ENCODE measurements around the gene PCDHGA1. TPM values are rescaled to one million over a fixed set of nuclear protein-coding genes. Genes with fewer than 3 reads are reported as not detected.

The PCDHGA1 gene
- total and polyA plus RNA-seq, 4 donors, result 0.05 to 0.08 (median 0.05) TPM; not detected in 1

DNA sequence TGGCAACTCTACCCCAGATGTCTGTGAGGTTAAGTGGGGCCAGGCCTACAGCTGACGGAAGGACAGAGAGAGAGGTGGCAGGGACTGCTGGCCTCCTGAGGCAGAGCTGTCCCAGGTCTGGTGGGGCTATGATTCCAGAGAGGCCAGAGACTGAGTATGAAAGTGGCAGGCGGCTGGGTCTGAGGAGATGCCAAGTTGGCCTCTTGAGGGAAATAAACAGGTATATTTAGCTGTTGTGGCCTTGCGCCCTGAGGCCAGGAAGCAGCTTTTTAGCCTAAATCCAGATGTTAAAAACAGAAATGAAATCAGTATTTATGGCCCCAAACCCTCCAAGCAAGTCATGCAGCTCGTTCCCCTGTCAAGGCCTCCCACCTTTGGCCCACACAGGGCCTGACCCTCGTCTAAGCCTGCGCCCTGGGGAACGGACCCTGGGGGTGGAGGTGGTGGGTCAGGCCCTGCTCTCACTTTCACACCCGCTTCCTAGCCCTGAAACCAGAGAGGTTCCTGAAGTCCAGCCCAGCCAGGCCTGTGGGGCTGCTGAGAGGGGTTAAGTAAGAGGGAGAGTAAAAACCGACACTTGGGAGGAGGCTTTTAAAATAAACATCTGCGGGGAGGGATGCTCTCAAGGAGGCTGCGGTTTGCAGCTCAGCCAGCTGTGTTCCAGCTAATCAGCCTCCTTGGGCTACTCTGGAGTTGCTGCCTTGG lies 177.2 kb downstream of the PCDHGA1 start:
- Histone ChIP-seq H3K9me3 (ENCODE audit: control insufficient read depth in 4 of 4, low read length in 3 of 4) (no peaks in the 10 kb centered on the region), H3K4me3 (ENCODE audit: low read depth in 1 of 3, low read length in 3 of 3) (no peak overlapping the region), H3K27ac (ENCODE audit: low read depth in 1 of 2, low read length in 2 of 2) (peak overlapping the region; percentile 69), H3K27me3 (ENCODE audit: control insufficient read depth in 4 of 4, insufficient read depth in 4 of 4, low read length in 3 of 4) (no peaks in the 10 kb centered on the region), H3K4me1 (ENCODE audit: control insufficient read depth in 4 of 4, insufficient read depth in 4 of 4, low read length in 3 of 4) (peaks cover 0 to 2% (median under 1%) of the 10 kb centered on the region in 4 donors), H3K9ac (ENCODE audit: low read depth in 1 of 2, low read length in 2 of 2) (no peak overlapping the region), H3K36me3 (ENCODE audit: control insufficient read depth in 4 of 4, insufficient read depth in 3 of 4, low read depth in 1 of 4, low read length in 3 of 4) (peaks cover 0 to 6% (median 0%) of the 10 kb centered on the region in 4 donors)
- WGBS, result 80% methylated on average over 11 of the region's 11 CpGs
- DNase-seq (ENCODE audit: low spot score), result no peak
- TF ChIP-seq FOXA1 (IDR thresholded peaks at IDR 0.05), result no peak
- no peak for TF ChIP-seq RXRA (IDR thresholded peaks at IDR 0.05)
- TF ChIP-seq YY1 (IDR thresholded peaks at IDR 0.05), result no peak
- peak; percentile 72 for TF ChIP-seq NR2F2 (IDR thresholded peaks at IDR 0.05)

DNA sequence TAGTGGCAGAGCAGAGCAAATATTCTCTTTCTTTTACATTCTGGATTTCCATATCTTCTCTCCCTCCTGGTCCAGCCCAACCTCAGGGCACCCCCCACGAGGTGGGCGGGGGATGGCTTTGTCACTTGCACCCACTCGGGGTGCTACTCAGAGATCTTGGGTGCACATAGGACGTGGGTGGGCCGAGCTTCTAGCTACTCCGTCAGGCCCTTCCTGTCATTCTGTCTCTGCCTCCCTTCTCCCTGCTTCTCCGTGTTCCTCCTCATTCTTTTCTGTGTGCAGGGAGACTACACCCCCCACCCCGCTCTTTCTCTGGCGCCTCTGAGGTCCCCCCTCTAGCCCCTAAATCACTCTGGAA lies 178.1 kb downstream of the PCDHGA1 start:
- Histone ChIP-seq H3K9ac (ENCODE audit: low read depth in 1 of 2, low read length in 2 of 2) (no peak overlapping the region), H3K36me3 (ENCODE audit: control insufficient read depth in 4 of 4, insufficient read depth in 3 of 4, low read depth in 1 of 4, low read length in 3 of 4) (peaks cover 0 to 6% (median 0%) of the 10 kb centered on the region in 4 donors), H3K4me1 (ENCODE audit: control insufficient read depth in 4 of 4, insufficient read depth in 4 of 4, low read length in 3 of 4) (peaks cover 2 to 11% (median 5%) of the 10 kb centered on the region in 4 donors), H3K27ac (ENCODE audit: low read depth in 1 of 2, low read length in 2 of 2) (peak overlapping the region; percentile 69), H3K9me3 (ENCODE audit: control insufficient read depth in 4 of 4, low read length in 3 of 4) (no peaks in the 10 kb centered on the region), H3K4me3 (ENCODE audit: low read depth in 1 of 3, low read length in 3 of 3) (no peak overlapping the region), H3K27me3 (ENCODE audit: control insufficient read depth in 4 of 4, insufficient read depth in 4 of 4, low read length in 3 of 4) (no peaks in the 10 kb centered on the region)
- no peak for TF ChIP-seq EGR1 (IDR thresholded peaks at IDR 0.05; ENCODE audit: low read depth in 2 of 2)
- TF ChIP-seq TAF1 (conservative IDR thresholded peaks at IDR 0.05), result no peak
- no peak for TF ChIP-seq FOXA2 (IDR thresholded peaks at IDR 0.05)
- DNase-seq (ENCODE audit: low spot score), result no peak
- 66% methylated on average over 9 of the region's 9 CpGs for WGBS

DNA sequence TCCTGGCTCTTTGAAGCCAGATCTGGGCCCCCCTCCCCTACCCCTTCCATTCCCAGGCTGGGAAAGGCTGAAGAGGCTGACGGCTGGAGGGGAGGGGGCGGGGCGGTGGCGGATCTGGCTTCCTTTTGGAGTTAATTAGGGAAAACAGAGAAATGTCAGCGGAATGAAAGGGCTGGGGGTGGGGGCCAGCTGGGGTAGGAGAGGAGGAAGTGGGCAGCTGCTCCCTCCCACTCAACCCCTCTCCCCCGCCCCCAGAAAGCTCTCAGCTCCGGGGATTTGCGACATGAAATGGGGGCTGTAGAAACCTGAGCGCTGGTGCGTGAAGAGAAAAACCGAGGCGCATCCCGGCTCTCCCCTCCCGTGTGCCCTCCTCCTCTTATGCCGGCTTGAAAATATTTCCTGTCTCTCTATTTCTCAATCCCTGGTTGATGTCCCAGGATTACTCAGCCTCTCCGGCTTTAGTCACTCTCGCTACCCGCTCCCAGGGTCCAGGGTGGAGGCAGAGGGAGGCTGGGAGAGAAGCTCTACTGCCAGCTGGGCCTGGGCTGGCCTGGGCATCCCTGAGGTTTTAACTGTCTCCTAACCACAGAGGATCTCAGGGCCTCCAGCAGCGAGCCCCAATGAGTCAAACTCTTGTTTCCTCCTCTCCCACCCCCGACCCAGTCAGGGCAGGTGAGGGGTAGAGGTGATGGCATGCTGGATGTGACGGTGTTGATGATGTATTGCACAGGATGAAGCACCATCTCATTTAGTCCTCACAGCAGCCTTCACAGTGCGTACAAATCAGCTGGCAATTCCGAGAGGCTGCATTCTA lies 178.7 kb downstream of the PCDHGA1 start:
- TF ChIP-seq RAD21 (IDR thresholded peaks at IDR 0.05), result no peak
- TF ChIP-seq, protein P1, sequence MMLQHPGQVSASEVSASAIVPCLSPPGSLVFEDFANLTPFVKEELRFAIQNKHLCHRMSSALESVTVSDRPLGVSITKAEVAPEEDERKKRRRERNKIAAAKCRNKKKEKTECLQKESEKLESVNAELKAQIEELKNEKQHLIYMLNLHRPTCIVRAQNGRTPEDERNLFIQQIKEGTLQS (IDR thresholded peaks at IDR 0.05), result no peak
- TF ChIP-seq GABPA (IDR thresholded peaks at IDR 0.05 in 1 of 2, conservative IDR thresholded peaks at IDR 0.05 in 1 of 2), result no peak
- TF ChIP-seq TAF1 (conservative IDR thresholded peaks at IDR 0.05), result no peak
- no peak for TF ChIP-seq HNF4G (IDR thresholded peaks at IDR 0.05)
- TF ChIP-seq NR2F2 (IDR thresholded peaks at IDR 0.05), result no peak
- TF ChIP-seq, protein P2, sequence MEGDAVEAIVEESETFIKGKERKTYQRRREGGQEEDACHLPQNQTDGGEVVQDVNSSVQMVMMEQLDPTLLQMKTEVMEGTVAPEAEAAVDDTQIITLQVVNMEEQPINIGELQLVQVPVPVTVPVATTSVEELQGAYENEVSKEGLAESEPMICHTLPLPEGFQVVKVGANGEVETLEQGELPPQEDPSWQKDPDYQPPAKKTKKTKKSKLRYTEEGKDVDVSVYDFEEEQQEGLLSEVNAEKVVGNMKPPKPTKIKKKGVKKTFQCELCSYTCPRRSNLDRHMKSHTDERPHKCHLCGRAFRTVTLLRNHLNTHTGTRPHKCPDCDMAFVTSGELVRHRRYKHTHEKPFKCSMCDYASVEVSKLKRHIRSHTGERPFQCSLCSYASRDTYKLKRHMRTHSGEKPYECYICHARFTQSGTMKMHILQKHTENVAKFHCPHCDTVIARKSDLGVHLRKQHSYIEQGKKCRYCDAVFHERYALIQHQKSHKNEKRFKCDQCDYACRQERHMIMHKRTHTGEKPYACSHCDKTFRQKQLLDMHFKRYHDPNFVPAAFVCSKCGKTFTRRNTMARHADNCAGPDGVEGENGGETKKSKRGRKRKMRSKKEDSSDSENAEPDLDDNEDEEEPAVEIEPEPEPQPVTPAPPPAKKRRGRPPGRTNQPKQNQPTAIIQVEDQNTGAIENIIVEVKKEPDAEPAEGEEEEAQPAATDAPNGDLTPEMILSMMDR (IDR thresholded peaks at IDR 0.05; ENCODE audit: low read depth, low read length, missing input control), result no peak
- TF ChIP-seq, protein P3, sequence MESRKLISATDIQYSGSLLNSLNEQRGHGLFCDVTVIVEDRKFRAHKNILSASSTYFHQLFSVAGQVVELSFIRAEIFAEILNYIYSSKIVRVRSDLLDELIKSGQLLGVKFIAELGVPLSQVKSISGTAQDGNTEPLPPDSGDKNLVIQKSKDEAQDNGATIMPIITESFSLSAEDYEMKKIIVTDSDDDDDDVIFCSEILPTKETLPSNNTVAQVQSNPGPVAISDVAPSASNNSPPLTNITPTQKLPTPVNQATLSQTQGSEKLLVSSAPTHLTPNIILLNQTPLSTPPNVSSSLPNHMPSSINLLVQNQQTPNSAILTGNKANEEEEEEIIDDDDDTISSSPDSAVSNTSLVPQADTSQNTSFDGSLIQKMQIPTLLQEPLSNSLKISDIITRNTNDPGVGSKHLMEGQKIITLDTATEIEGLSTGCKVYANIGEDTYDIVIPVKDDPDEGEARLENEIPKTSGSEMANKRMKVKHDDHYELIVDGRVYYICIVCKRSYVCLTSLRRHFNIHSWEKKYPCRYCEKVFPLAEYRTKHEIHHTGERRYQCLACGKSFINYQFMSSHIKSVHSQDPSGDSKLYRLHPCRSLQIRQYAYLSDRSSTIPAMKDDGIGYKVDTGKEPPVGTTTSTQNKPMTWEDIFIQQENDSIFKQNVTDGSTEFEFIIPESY (IDR thresholded peaks at IDR 0.05), result no peak
- no peak for TF ChIP-seq SP1 (IDR thresholded peaks at IDR 0.05)
- TF ChIP-seq, protein P4, sequence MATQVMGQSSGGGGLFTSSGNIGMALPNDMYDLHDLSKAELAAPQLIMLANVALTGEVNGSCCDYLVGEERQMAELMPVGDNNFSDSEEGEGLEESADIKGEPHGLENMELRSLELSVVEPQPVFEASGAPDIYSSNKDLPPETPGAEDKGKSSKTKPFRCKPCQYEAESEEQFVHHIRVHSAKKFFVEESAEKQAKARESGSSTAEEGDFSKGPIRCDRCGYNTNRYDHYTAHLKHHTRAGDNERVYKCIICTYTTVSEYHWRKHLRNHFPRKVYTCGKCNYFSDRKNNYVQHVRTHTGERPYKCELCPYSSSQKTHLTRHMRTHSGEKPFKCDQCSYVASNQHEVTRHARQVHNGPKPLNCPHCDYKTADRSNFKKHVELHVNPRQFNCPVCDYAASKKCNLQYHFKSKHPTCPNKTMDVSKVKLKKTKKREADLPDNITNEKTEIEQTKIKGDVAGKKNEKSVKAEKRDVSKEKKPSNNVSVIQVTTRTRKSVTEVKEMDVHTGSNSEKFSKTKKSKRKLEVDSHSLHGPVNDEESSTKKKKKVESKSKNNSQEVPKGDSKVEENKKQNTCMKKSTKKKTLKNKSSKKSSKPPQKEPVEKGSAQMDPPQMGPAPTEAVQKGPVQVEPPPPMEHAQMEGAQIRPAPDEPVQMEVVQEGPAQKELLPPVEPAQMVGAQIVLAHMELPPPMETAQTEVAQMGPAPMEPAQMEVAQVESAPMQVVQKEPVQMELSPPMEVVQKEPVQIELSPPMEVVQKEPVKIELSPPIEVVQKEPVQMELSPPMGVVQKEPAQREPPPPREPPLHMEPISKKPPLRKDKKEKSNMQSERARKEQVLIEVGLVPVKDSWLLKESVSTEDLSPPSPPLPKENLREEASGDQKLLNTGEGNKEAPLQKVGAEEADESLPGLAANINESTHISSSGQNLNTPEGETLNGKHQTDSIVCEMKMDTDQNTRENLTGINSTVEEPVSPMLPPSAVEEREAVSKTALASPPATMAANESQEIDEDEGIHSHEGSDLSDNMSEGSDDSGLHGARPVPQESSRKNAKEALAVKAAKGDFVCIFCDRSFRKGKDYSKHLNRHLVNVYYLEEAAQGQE (IDR thresholded peaks at IDR 0.05), result no peak
- DNase-seq (ENCODE audit: low spot score), result no peak

More for the DNA sequence above, 178.7 kb downstream of the PCDHGA1 start:
- peak overlapping the region; percentile 69 for H3K27ac ChIP-seq (ENCODE audit: low read depth in 1 of 2, low read length in 2 of 2)
- H3K9me3 ChIP-seq (ENCODE audit: control insufficient read depth in 4 of 4, low read length in 3 of 4), result no peaks in the 10 kb centered on the region
- no peak overlapping the region for H3K4me3 ChIP-seq (ENCODE audit: low read depth in 1 of 3, low read length in 3 of 3)
- peaks cover 0 to 6% (median 0%) of the 10 kb centered on the region in 4 donors for H3K36me3 ChIP-seq (ENCODE audit: control insufficient read depth in 4 of 4, insufficient read depth in 3 of 4, low read depth in 1 of 4, low read length in 3 of 4)
- 59% methylated on average over 23 of the region's 23 CpGs for WGBS
- H3K4me1 ChIP-seq (ENCODE audit: control insufficient read depth in 4 of 4, insufficient read depth in 4 of 4, low read length in 3 of 4), result peaks cover 4 to 17% (median 7%) of the 10 kb centered on the region in 4 donors
- peak overlapping the region in 1 of 2 donors; percentile 18 for H3K9ac ChIP-seq (ENCODE audit: low read depth in 1 of 2, low read length in 2 of 2)
- H3K27me3 ChIP-seq (ENCODE audit: control insufficient read depth in 4 of 4, insufficient read depth in 4 of 4, low read length in 3 of 4), result no peaks in the 10 kb centered on the region

Data from liver (tissue), 9 donors.